IMR-90 (cell line): ENCODE data around the gene SLC7A9. TPM values are rescaled to one million over a fixed set of nuclear protein-coding genes. Genes with fewer than 3 reads are reported as not detected.

Source experiments
- ATAC-seq: fragments of 200-7000 bp; cut with Tn5 transposase; 2 replicates; pipeline ENCODE4 v1.9.1; 2020; ENCODE audit warnings: low read depth, mild to moderate bottlenecking, moderate library complexity
- BruUV-seq: library from RNA; stranded (reverse); fragments of 400-500 nt; replicated peaks from 2 replicates; lab custom pipeline; 2021; lab: Mats Ljungman, UMichigan
- CTCF ChIA-PET: fragments of 300-600 bp; formaldehyde crosslinking; extraction: SDS; loops from one replicate; lab custom pipeline; 2021; ENCODE audit warnings: antibody characterized with exemption; lab: Yijun Ruan, JAX
- POLR2A ChIA-PET: fragments of 300-600 bp; sonication (Branson Sonifier 250); formaldehyde crosslinking; loops from one replicate; lab custom pipeline; 2022; ENCODE audit warnings: antibody characterized with exemption; ENCODE audit not compliant: unreplicated experiment; lab: Charles Lee
- DNase-seq: peaks from one replicate; pipeline ENCODE4 v3.0.0; 2013
- H2AFZ ChIP-seq: replicated peaks from 2 replicates; pipeline ENCODE3; 2013; ENCODE audit warnings: low read length, mild to moderate bottlenecking; ENCODE audit not compliant: poor library complexity
- H2AK5ac ChIP-seq: 2 replicates; pipeline ENCODE4 v1.6.1; 2013; ENCODE audit warnings: low read depth, low read length, inconsistent platforms
- H2AK9ac ChIP-seq: replicated peaks from 2 replicates; pipeline ENCODE3; 2013; ENCODE audit warnings: mild to moderate bottlenecking, low read depth, low read length, moderate library complexity; ENCODE audit not compliant: poor library complexity
- H2BK120ac ChIP-seq: 2 replicates; pipeline ENCODE4 v1.6.1; 2013; ENCODE audit warnings: low read depth, low read length, inconsistent platforms
- H2BK15ac ChIP-seq: 3 replicates; pipeline ENCODE4 v1.6.1; 2013; ENCODE audit warnings: low read depth, low read length, inconsistent platforms
- H2BK20ac ChIP-seq: 2 replicates; pipeline ENCODE4 v1.6.1; 2013; ENCODE audit warnings: low read depth, mild to moderate bottlenecking, inconsistent platforms, low read length, moderate library complexity
- H2BK5ac ChIP-seq: 2 replicates; pipeline ENCODE4 v1.6.1; 2013; ENCODE audit warnings: mild to moderate bottlenecking, low read depth, low read length, inconsistent platforms; ENCODE audit not compliant: poor library complexity, severe bottlenecking
- H3K14ac ChIP-seq: replicated peaks from 2 replicates; pipeline ENCODE4 v1.6.1; 2013; ENCODE audit warnings: low read depth, low read length, inconsistent platforms
- H3K18ac ChIP-seq: 2 replicates; pipeline ENCODE4 v1.6.1; 2013; ENCODE audit warnings: low read depth, low read length, control low read depth
- H3K23ac ChIP-seq: 2 replicates; pipeline ENCODE4 v1.6.1; 2013; ENCODE audit warnings: low read depth, low read length, inconsistent platforms
- H3K27ac ChIP-seq: 2 replicates; pipeline ENCODE4 v1.5.1; 2013; ENCODE audit warnings: mild to moderate bottlenecking, control low read depth, low read length; ENCODE audit not compliant: insufficient read depth
- H3K27me3 ChIP-seq: 2 replicates; pipeline ENCODE4 v1.6.1; 2013; ENCODE audit warnings: low read length; ENCODE audit not compliant: control insufficient read depth, insufficient read depth
- H3K36me3 ChIP-seq: 2 replicates; pipeline ENCODE4 v1.6.1; 2013; ENCODE audit warnings: low read length, mixed read lengths; ENCODE audit not compliant: control insufficient read depth, insufficient read depth
- H3K4ac ChIP-seq: 2 replicates; pipeline ENCODE4 v1.6.1; 2013; ENCODE audit warnings: low read depth, low read length, inconsistent platforms
- H3K4me1 ChIP-seq: 2 replicates; pipeline ENCODE4 v1.6.1; 2013; ENCODE audit warnings: low read length, mixed read lengths; ENCODE audit not compliant: control insufficient read depth, insufficient read depth
- H3K4me2 ChIP-seq: 2 replicates; pipeline ENCODE4 v1.6.1; 2013; ENCODE audit warnings: low read depth, mild to moderate bottlenecking, control low read depth, low read length, moderate library complexity
- H3K4me3 ChIP-seq: 2 replicates; pipeline ENCODE4 v1.5.1; 2013; ENCODE audit warnings: low read depth, mild to moderate bottlenecking, control low read depth, low read length, moderate library complexity; ENCODE audit not compliant: insufficient read depth
- H3K56ac ChIP-seq: 2 replicates; pipeline ENCODE4 v1.6.1; 2013; ENCODE audit warnings: low read length, inconsistent platforms; ENCODE audit not compliant: insufficient read depth; ENCODE audit errors: extremely low read depth
- H3K79me1 ChIP-seq, 2 experiments: 2 replicates each; pipeline ENCODE4 v1.6.1; 2013; ENCODE audit warnings: low read length in 2 of 2, inconsistent platforms in 1 of 2, low read depth in 1 of 2
- H3K9ac ChIP-seq: 2 replicates; pipeline ENCODE4 v1.6.1; 2013; ENCODE audit warnings: low read depth, low read length, control low read depth
- H3K9me1 ChIP-seq: 2 replicates; pipeline ENCODE4 v1.6.1; 2013; ENCODE audit warnings: low read length, inconsistent platforms; ENCODE audit not compliant: insufficient read depth
- H3K9me3 ChIP-seq: 2 replicates; pipeline ENCODE4 v1.6.1; 2013; ENCODE audit warnings: low read length; ENCODE audit not compliant: control insufficient read depth, insufficient read depth
- H4K20me1 ChIP-seq: 2 replicates; pipeline ENCODE4 v1.6.1; 2013; ENCODE audit warnings: low read length, inconsistent platforms; ENCODE audit not compliant: insufficient read depth
- H4K5ac ChIP-seq: 2 replicates; pipeline ENCODE4 v1.6.1; 2013; ENCODE audit warnings: mild to moderate bottlenecking, low read depth, low read length, control low read depth
- H4K8ac ChIP-seq, 2 experiments: 2 replicates each; pipeline ENCODE4 v1.6.1; 2013; ENCODE audit warnings: low read depth in 2 of 2, low read length in 2 of 2, control low read depth in 1 of 2, inconsistent platforms in 1 of 2
- H4K91ac ChIP-seq: 2 replicates; pipeline ENCODE4 v1.6.1; 2013; ENCODE audit warnings: low read depth, low read length, inconsistent platforms; ENCODE audit not compliant: insufficient read depth
- BHLHE40 ChIP-seq: fragments of 150-350 bp; IDR thresholded peaks from 2 replicates; pipeline ENCODE4 v1.6.1; 2016; ENCODE audit warnings: mild to moderate bottlenecking, low read depth, low read length
- CEBPB ChIP-seq: IDR thresholded peaks from 2 replicates; pipeline ENCODE4 v1.6.1; 2012; ENCODE audit warnings: low read depth, low read length, improper control_type of control experiment
- CHD1 ChIP-seq: IDR thresholded peaks from 2 replicates; pipeline ENCODE4 v1.6.1; 2012; ENCODE audit warnings: low read depth, low read length, improper control_type of control experiment
- CTCF ChIP-seq: conservative IDR thresholded peaks from 2 replicates; pipeline ENCODE4 v1.5.1; 2012; ENCODE audit warnings: mild to moderate bottlenecking, low read depth, low read length, improper control_type of control experiment
- FOS ChIP-seq: fragments of 150-350 bp; IDR thresholded peaks from 2 replicates; pipeline ENCODE4 v1.6.1; 2016; ENCODE audit warnings: low read depth, low read length
- MAFK ChIP-seq: IDR thresholded peaks from 2 replicates; pipeline ENCODE4 v1.6.1; 2012; ENCODE audit warnings: low read depth, low read length, improper control_type of control experiment
- MAZ ChIP-seq: IDR thresholded peaks from 2 replicates; pipeline ENCODE4 v1.6.1; 2012; ENCODE audit warnings: low read depth, mild to moderate bottlenecking, low read length, improper control_type of control experiment, moderate library complexity, borderline replicate concordance
- MXI1 ChIP-seq: IDR thresholded peaks from 2 replicates; pipeline ENCODE4 v1.6.1; 2012; ENCODE audit warnings: low read depth, mild to moderate bottlenecking, low read length, moderate library complexity, borderline replicate concordance
- NFE2L2 ChIP-seq: fragments of 150-350 bp; IDR thresholded peaks from 2 replicates; pipeline ENCODE4 v1.6.1; 2016; ENCODE audit warnings: low read depth, mild to moderate bottlenecking, low read length
- POLR2A ChIP-seq: IDR thresholded peaks from 2 replicates; pipeline ENCODE4 v1.6.1; 2012; ENCODE audit warnings: mild to moderate bottlenecking, low read depth, low read length
- RAD21 ChIP-seq: IDR thresholded peaks from 2 replicates; pipeline ENCODE4 v1.6.1; 2012; ENCODE audit warnings: low read length, improper control_type of control experiment
- RCOR1 ChIP-seq: IDR thresholded peaks from 2 replicates; pipeline ENCODE4 v1.6.1; 2012; ENCODE audit warnings: mild to moderate bottlenecking, low read length, improper control_type of control experiment; ENCODE audit not compliant: insufficient replicate concordance
- RFX5 ChIP-seq: IDR thresholded peaks from 2 replicates; pipeline ENCODE4 v1.8.0; 2012; ENCODE audit warnings: low read depth, mild to moderate bottlenecking, low read length, moderate library complexity
- SMC3 ChIP-seq: fragments of 150-350 bp; IDR thresholded peaks from 2 replicates; pipeline ENCODE4 v1.6.1; 2016; ENCODE audit warnings: low read depth, mild to moderate bottlenecking, antibody characterized with exemption, low read length, moderate library complexity
- WGBS, 2 experiments: methylation state at CpG; one replicate each; pipeline versions ENCODE4 v1.1.5 to v1.1.7; 2013; ENCODE audit warnings: missing lambda C conversion rate in 2 of 2; ENCODE audit not compliant: insufficient read length in 1 of 2; ENCODE audit errors: extremely low coverage in 2 of 2; 5-methylcytosine and 5-hydroxymethylcytosine counted together
- dilution Hi-C: fragments of 300-500 bp; cut with HindIII; formaldehyde crosslinking; loops from one replicate; pipeline ENCODE4 v1.14.3; 2018; ENCODE audit warnings: low sequenced_read_pairs; ENCODE audit not compliant: unreplicated experiment
- in situ Hi-C: fragments of 300-500 bp; cut with MboI; formaldehyde crosslinking; loops from 3 replicates; pipeline ENCODE4 v1.14.3; 2019; ENCODE audit warnings: low sequenced_read_pairs, inconsistent platforms, mixed read lengths
- intact Hi-C: fragments of 100-400 bp; cut with micrococcal nuclease; formaldehyde crosslinking; loops from 2 replicates; pipeline ENCODE4 v1.10.0; 2022
- polyA plus RNA-seq, 3 experiments: library from polyadenylated mRNA; depleted of rRNA; stranded (reverse); fragments of >200 nt; gene quantifications; 2 replicates each; pipeline ENCODE4 v1.2.3, GENCODE V29; 2012; ENCODE audit warnings: low replicate concordance in 1 of 3
- total RNA-seq: library from RNA; depleted of rRNA; stranded (reverse); fragments of >200 nt; gene quantifications from 2 replicates; pipeline ENCODE4 v1.2.3, GENCODE V29; 2012
- TF ChIP-seq, protein P1 (sequence below): fragments of 150-350 bp; IDR thresholded peaks from 2 replicates; pipeline ENCODE4 v1.6.1; 2017; ENCODE audit warnings: mild to moderate bottlenecking, antibody characterized with exemption, low read length, low read depth
- TF ChIP-seq, protein P2 (sequence below): fragments of 150-350 bp; IDR thresholded peaks from 2 replicates; pipeline ENCODE4 v1.6.1; 2016; ENCODE audit warnings: low read depth, mild to moderate bottlenecking, low read length, moderate library complexity, borderline replicate concordance

The SLC7A9 gene
- total and polyA plus RNA-seq, 2 of the 4 experiments (the other 2 are of a cell fraction) = not detected

GRCh38 chr19:32891609-32892008, 22.0 kb upstream of the SLC7A9 start:
- H2AFZ ChIP-seq = no peak overlapping the region
- TF ChIP-seq, protein P1, sequence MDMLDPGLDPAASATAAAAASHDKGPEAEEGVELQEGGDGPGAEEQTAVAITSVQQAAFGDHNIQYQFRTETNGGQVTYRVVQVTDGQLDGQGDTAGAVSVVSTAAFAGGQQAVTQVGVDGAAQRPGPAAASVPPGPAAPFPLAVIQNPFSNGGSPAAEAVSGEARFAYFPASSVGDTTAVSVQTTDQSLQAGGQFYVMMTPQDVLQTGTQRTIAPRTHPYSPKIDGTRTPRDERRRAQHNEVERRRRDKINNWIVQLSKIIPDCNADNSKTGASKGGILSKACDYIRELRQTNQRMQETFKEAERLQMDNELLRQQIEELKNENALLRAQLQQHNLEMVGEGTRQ = no peak
- TF ChIP-seq FOS (no peak), BHLHE40 (no peak), MXI1 (no peak), RCOR1 (no peak), RFX5 (no peak), MAFK (no peak), SMC3 (no peak), CTCF (no peak), NFE2L2 (no peak), RAD21 (no peak), CHD1 (no peak), POLR2A (no peak), MAZ (no peak), CEBPB (no peak)
- TF ChIP-seq, protein P2, sequence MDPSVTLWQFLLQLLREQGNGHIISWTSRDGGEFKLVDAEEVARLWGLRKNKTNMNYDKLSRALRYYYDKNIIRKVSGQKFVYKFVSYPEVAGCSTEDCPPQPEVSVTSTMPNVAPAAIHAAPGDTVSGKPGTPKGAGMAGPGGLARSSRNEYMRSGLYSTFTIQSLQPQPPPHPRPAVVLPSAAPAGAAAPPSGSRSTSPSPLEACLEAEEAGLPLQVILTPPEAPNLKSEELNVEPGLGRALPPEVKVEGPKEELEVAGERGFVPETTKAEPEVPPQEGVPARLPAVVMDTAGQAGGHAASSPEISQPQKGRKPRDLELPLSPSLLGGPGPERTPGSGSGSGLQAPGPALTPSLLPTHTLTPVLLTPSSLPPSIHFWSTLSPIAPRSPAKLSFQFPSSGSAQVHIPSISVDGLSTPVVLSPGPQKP = no peak
- H3K4ac ChIP-seq = no peak overlapping the region
- no peak overlapping the region for H3K27ac ChIP-seq
- H3K23ac ChIP-seq = no peak overlapping the region
- no peaks in the 10 kb centered on the region for H4K20me1 ChIP-seq
- dilution Hi-C loops (no loop called here), intact Hi-C loops (no loop called here), in situ Hi-C loops (no loop called here)
- no peak overlapping the region for H4K8ac ChIP-seq
- H3K56ac ChIP-seq = no peak overlapping the region
- no peak overlapping the region for H3K4me2 ChIP-seq
- H3K9me3 ChIP-seq = peaks cover 3% of the 10 kb centered on the region
- no peak overlapping the region for H4K5ac ChIP-seq
- H2BK15ac ChIP-seq = no peak overlapping the region
- ChIA-PET CTCF (interaction anchor here (1.0 kb wide), 1 partner anchor 10 kb away, joined by 3 read pairs; no protein-coding TSS in a partner anchor), POLR2A (no interaction called here)
- H3K4me3 ChIP-seq = no peak overlapping the region
- no peaks in the 10 kb centered on the region for H3K27me3 ChIP-seq
- ATAC-seq (no peak), DNase-seq (no peak)
- H2AK5ac ChIP-seq = no peak overlapping the region
- H2BK120ac ChIP-seq = no peak overlapping the region
- H2BK5ac ChIP-seq = no peak overlapping the region
- no peaks in the 10 kb centered on the region for H3K9me1 ChIP-seq
- H3K14ac ChIP-seq = no peak overlapping the region
- no peak overlapping the region for H4K91ac ChIP-seq
- H2BK20ac ChIP-seq = no peak overlapping the region
- no peak overlapping the region for H3K18ac ChIP-seq
- no peak overlapping the region for H3K9ac ChIP-seq
- BruUV-seq = no TSS peak
- peaks cover 0 to 6% of the 10 kb centered on the region in 2 experiments; a peak in 1 of 4 replicates for H3K79me1 ChIP-seq
- no peaks in the 10 kb centered on the region for H3K4me1 ChIP-seq
- H3K36me3 ChIP-seq = peaks cover 5% of the 10 kb centered on the region; the same call in 1 of the 2 replicates
- WGBS, 2 experiments = no CpG with 5 or more reads among the region's 2 CpGs
- no peak overlapping the region for H2AK9ac ChIP-seq
